Body of pancreas (tissue), 4 donors: ENCODE results near the gene CPZ.

ENCODE experiments used
- POLR2A ChIP-seq, 3 donors: fragments of 450-650 bp; IDR thresholded peaks; one replicate each; pipeline ENCODE4 v1.6.1; 2016; ENCODE audit warnings: antibody characterized with exemption in 3 of 3, mild to moderate bottlenecking in 2 of 3
- TF ChIP-seq, protein P1 (sequence below), 7 experiments: fragments of 450-650 bp in 4 of 7; fragments of 200-600 bp in 3 of 7; sonication (generic) in 3 of 7; IDR thresholded peaks; one replicate each; pipeline ENCODE4 v1.5.1; 2016 to 2019; ENCODE audit warnings: antibody characterized with exemption in 7 of 7

GRCh38 chr4:8595237-8596087 lies 2.9 kb downstream of the CPZ start:
- TF ChIP-seq, protein P1, sequence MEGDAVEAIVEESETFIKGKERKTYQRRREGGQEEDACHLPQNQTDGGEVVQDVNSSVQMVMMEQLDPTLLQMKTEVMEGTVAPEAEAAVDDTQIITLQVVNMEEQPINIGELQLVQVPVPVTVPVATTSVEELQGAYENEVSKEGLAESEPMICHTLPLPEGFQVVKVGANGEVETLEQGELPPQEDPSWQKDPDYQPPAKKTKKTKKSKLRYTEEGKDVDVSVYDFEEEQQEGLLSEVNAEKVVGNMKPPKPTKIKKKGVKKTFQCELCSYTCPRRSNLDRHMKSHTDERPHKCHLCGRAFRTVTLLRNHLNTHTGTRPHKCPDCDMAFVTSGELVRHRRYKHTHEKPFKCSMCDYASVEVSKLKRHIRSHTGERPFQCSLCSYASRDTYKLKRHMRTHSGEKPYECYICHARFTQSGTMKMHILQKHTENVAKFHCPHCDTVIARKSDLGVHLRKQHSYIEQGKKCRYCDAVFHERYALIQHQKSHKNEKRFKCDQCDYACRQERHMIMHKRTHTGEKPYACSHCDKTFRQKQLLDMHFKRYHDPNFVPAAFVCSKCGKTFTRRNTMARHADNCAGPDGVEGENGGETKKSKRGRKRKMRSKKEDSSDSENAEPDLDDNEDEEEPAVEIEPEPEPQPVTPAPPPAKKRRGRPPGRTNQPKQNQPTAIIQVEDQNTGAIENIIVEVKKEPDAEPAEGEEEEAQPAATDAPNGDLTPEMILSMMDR (IDR thresholded peaks at IDR 0.05) = no peak
- no peak for TF ChIP-seq POLR2A (IDR thresholded peaks at IDR 0.05)
